LNCAP (cell line): ENCODE measurements around the gene NUDT14.

Experiments
- TF ChIP-seq, protein P1 (sequence below): fragments of 450-650 bp; IDR thresholded peaks from 2 replicates; pipeline ENCODE4 v1.5.1; 2017; ENCODE audit warnings: mild to moderate bottlenecking

The NUDT14 gene

DNA sequence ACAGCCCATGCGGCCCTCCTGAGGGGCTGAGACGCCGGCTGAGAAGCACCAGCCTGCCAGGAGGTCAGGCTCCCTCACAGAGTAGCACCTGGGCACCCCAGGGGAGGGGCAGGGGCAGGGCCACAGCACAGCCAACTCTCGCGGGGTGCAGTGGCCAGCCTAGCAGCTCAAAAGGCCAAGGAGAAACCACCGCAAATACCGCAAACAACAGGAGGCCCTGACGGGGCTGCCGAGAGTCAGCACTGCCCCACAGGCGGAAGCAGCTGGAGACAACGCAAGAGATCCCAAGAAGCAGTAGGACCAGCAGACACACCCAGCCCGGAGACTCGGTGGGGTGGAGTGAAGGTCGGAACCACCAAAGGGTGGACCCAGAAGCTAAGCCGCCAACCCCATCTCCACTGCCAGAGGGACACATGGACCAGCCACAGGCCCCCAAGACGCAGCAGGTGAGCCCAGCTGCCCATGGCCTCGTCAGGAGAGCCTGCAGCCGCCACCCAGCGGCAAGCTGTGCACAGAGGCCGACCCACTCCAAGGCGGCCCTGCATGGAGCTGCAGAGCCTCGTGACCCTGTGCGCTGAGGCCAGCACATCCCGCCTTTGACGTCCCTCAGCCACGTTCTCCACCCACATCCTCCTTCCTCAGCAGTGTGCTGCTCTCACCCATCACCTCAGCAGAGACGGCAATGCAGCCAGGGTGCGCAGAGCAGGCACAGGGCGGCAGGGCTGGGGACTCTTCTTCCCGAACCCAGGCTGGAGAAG is 35.6 kb upstream of the NUDT14 start:
- TF ChIP-seq, protein P1, sequence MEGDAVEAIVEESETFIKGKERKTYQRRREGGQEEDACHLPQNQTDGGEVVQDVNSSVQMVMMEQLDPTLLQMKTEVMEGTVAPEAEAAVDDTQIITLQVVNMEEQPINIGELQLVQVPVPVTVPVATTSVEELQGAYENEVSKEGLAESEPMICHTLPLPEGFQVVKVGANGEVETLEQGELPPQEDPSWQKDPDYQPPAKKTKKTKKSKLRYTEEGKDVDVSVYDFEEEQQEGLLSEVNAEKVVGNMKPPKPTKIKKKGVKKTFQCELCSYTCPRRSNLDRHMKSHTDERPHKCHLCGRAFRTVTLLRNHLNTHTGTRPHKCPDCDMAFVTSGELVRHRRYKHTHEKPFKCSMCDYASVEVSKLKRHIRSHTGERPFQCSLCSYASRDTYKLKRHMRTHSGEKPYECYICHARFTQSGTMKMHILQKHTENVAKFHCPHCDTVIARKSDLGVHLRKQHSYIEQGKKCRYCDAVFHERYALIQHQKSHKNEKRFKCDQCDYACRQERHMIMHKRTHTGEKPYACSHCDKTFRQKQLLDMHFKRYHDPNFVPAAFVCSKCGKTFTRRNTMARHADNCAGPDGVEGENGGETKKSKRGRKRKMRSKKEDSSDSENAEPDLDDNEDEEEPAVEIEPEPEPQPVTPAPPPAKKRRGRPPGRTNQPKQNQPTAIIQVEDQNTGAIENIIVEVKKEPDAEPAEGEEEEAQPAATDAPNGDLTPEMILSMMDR, result no peak

DNA sequence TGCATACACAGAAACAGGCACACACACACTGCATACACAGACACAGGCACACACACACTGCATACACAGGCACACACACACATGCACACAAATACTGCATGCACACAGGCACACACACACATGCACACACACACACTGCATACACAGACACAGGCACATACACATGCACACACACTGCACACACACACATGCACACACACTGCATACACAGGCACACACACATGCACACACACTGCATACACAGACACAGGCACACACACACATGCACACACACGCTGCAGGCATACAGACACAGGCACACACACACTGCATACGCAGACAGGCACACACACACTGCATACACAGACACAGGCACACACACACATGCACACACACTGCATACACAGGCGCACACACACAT is 34.5 kb upstream of the NUDT14 start:
- TF ChIP-seq, protein P1, result no peak

DNA sequence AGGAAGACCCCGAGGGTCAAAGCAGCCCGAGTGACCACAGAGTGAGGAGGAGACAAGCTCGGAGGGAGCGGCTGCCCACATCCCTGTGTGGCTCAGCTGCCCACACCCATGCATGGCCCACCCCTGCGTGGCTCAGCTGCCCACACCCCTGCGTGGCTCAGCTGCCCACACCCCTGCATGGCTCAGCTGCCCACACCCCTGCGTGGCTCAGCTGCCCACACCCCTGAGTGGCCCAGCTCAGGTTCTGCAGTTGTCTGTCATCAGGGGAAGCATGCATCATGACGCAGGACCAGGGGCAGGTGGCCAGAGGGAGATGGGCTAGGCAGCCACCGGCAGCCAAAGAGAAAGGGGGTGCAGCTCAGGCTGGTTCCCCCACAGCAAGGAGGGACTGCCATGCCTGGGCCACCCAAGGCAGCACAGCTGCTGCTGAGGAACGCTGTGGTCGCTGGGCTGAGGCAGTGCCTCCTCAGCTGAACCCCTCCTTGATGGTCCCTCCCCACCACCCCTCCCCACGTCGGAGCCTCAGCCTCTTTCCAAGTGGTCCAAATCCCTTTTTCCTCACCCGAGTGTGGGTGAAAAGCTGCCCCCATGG is 33.3 kb upstream of the NUDT14 start:
- TF ChIP-seq, protein P1, result no peak

DNA sequence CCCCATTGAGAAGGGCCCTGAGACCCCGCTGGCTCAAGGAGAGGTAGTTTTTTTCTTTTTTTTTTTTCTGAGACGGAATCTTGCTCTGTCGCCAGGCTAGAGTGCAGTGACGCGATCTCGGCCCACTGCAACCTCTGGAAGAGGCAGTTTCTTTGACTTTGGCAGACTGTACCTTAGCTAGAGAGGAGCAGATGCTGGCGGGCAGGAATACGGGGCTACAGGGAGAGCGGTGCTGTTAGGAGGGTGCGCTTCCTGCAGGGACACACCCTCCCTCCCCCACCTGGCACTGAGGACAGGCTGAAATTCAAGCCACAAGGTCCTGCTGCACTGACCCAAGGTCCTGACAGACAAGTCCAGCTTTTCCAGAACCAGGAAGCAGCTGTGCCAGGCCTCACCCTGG is 32.2 kb upstream of the NUDT14 start:
- TF ChIP-seq, protein P1, result no peak

DNA sequence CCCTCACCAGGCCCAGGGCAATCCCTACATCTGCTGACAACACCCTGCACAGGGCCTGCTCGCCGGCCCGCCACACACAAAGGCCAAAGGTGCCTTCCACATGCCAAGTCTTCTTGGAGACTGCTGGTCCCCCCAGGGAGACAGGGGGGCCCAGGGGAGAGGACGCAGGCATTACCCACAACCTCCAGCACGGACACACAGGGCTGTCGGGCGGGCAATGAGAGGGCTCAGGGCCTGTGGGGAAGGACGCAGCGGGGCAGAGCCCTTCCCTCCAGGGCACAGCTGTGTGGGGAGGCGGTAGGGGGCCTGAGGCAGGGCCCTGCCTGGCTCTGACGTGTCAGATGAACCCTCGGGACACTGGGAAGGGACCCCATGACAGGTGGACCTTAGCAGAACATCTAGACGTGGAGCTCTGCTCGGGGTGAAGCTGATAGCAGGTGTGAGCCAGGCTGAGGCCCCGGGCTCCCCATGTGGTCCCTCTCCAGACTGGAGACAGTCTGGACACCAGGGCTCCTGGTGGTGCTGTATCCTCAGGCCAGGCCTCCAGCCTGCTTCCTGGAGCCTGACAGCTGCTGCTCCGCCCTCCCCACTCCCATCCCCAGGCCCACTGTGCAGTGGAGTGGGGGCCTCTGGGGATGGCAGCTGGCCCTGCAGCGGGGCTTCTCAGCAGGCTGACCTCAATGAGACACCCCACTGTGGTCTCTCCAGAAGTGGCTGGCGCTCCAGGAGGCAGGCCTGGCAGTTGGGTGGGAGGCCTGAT is 31.6 kb upstream of the NUDT14 start:
- TF ChIP-seq, protein P1, result no peak

DNA sequence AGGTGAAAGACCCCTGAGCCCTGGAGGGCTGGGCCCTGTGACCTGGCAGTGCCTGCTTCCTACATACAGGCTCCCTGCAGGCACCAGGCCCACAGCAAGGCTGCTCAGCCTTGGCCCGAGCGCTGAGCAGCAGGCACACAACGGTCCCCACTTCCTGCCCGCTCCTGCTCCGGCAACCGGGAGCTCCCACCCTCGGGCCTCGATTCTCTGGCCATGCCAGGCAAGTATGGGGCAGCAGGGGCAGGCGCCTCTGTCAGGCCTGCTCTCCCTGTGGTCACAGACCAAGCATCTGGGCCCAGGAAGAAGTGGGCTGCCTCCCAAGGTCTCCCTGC is 30.6 kb upstream of the NUDT14 start:
- TF ChIP-seq, protein P1, result no peak

DNA sequence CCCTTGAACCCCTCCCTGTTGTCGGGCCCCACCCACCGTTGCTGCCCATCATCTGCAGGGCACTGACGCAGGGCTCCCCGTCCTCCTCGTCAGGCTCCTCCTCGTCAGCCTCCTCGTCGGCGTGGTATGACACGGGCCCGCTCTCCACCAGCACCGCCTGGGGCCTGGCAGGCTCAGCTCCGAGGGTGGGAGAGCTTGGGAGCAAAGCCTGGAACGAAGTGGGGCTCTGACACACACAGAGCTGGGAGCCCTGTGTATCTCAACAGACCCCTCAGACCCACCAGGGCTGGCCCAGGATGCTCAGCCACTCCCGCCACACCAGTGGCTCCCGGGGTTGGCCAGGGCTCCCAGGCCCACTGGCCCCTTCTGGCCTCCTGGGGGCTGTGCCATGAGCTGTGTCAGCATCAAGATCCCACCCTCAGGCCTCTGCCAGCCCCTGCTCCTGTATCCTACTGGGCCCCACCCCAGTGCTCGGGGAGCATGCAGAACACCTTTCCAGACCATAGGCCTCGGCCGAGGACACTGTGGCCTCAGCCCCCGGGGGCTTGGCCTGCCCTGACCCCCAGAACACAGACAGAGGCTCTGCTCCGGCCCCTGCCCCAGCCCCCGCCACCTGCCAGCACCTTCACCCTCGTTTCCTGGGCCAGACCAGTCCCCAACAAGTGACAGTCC is 30.1 kb upstream of the NUDT14 start:
- TF ChIP-seq, protein P1, result no peak
